HL-60 (cell line): ENCODE results near the gene WNT11.

Experiments used
- DNase-seq, 2 experiments: peaks; one replicate each; pipeline ENCODE4 v3.0.0-alpha.2; 2010 to 2020; ENCODE audit warnings: low read depth in 1 of 2, low spot score in 1 of 2
- H3K27ac ChIP-seq: fragments of 250-450 bp; sonication (Bioruptor Pico); replicated peaks from 2 replicates; pipeline ENCODE4 v1.5.1; 2020; ENCODE audit warnings: mild to moderate bottlenecking, moderate library complexity
- H3K27me3 ChIP-seq: fragments of 250-450 bp; sonication (Bioruptor Pico); 2 replicates; pipeline ENCODE4 v1.5.1; 2021; ENCODE audit warnings: mild to moderate bottlenecking, moderate library complexity; ENCODE audit not compliant: insufficient read depth, poor library complexity, severe bottlenecking
- H3K4me3 ChIP-seq: replicated peaks from 2 replicates; pipeline ENCODE4 v1.5.1; 2011; ENCODE audit warnings: mild to moderate bottlenecking, control low read depth, low read length; ENCODE audit not compliant: insufficient read depth
- GABPA ChIP-seq: IDR thresholded peaks from 2 replicates; pipeline ENCODE4 v1.6.1; 2012; ENCODE audit warnings: low read depth
- POLR2AphosphoS5 ChIP-seq: IDR thresholded peaks from 2 replicates; pipeline ENCODE4 v1.6.1; 2012; ENCODE audit warnings: low read depth
- SPI1 ChIP-seq: IDR thresholded peaks from 2 replicates; pipeline ENCODE4 v1.6.1; 2012; ENCODE audit warnings: low read depth, mild to moderate bottlenecking, borderline replicate concordance
- TF ChIP-seq, protein P1 (sequence below): IDR thresholded peaks from one replicate; pipeline ENCODE4 v1.5.1; 2011; ENCODE audit warnings: low read length, control low read depth, inconsistent platforms; ENCODE audit not compliant: insufficient read depth
- TF ChIP-seq, protein P2 (sequence below): IDR thresholded peaks from 2 replicates; pipeline ENCODE4 v1.6.1; 2012; ENCODE audit warnings: low read depth; ENCODE audit not compliant: insufficient replicate concordance

The WNT11 gene

DNA sequence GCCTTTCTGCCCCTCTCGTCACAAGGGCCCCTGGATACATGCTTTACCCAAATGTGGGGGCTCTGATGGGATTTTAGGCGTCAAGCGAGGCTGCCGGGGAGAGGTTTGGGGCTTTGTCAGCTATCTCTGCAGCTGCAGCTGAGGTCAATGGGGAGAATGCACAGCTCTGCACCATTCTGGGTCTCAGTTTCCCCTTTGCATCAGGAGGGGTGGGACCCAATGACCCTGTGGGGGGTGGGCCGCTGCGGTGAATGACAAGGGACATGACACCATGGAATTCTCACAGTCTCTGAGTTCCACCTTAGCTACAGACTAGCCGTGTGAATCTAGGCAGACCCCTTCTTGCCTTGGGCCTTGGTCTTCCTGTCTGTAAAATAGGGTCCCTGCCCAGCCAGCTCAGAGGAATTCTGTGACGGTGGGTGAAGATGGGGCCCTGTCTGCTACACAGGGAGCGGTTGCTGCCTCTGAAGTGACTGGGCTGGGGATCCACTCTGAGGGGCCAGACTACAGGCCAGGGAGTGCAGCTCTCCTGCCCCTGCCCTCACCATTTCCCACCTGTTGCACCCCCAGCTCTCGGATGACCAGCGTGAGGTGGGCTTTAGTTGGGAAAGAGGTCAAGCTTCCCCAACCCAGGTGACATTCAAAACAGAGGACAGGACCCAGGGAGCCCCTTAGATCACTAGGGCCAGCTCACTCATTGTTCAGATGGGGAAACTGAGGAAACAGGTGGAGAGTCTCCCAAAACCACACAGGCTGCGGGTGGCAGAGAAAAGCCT is 35.9 kb upstream of the WNT11 start:
- H3K27me3 ChIP-seq: no peaks in the 10 kb centered on the region
- DNase-seq: no peak

DNA sequence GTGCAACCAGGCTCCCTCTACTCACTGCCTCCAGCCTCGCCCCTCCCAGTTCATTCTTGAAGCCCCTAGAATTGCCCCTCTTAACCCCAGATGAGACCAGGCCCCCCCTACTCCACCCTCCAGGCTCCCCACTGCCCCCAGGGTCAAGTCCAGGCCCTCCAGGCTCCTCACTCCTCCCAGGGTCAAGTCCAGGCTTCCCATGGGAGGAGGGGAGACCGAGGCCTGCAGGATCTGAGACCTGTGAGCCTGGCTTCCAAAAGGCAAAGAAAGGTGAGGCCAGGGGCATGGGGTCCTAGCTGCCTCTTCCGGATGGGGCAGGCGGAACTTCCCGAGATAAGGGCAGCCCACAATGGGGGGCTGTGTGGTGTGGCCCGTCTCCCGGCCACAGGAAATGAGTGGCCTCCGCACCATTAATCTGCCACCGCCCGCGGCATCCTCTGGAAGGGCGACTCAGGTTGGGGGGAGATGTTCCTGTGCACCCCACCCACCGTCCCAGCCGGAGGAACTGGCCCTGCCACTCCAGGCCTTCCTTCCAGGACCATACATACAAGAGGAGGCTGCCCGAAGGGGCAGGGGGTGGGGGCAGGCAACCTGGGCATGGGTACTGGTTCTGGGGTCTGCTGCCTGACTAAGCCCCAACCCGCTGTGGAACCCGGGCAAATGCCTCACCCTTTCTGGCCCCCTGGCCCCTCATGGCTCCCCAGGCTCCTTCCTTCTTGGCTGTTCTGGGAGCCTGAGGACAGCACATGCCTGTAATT is 35.1 kb upstream of the WNT11 start:
- Histone ChIP-seq H3K4me3 (no peak overlapping the region), H3K27ac (no peak overlapping the region), H3K27me3 (no peaks in the 10 kb centered on the region)
- TF ChIP-seq GABPA (no peak), POLR2AphosphoS5 (no peak), SPI1 (no peak)
- TF ChIP-seq, protein P1, sequence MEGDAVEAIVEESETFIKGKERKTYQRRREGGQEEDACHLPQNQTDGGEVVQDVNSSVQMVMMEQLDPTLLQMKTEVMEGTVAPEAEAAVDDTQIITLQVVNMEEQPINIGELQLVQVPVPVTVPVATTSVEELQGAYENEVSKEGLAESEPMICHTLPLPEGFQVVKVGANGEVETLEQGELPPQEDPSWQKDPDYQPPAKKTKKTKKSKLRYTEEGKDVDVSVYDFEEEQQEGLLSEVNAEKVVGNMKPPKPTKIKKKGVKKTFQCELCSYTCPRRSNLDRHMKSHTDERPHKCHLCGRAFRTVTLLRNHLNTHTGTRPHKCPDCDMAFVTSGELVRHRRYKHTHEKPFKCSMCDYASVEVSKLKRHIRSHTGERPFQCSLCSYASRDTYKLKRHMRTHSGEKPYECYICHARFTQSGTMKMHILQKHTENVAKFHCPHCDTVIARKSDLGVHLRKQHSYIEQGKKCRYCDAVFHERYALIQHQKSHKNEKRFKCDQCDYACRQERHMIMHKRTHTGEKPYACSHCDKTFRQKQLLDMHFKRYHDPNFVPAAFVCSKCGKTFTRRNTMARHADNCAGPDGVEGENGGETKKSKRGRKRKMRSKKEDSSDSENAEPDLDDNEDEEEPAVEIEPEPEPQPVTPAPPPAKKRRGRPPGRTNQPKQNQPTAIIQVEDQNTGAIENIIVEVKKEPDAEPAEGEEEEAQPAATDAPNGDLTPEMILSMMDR: no peak
- TF ChIP-seq, protein P2, sequence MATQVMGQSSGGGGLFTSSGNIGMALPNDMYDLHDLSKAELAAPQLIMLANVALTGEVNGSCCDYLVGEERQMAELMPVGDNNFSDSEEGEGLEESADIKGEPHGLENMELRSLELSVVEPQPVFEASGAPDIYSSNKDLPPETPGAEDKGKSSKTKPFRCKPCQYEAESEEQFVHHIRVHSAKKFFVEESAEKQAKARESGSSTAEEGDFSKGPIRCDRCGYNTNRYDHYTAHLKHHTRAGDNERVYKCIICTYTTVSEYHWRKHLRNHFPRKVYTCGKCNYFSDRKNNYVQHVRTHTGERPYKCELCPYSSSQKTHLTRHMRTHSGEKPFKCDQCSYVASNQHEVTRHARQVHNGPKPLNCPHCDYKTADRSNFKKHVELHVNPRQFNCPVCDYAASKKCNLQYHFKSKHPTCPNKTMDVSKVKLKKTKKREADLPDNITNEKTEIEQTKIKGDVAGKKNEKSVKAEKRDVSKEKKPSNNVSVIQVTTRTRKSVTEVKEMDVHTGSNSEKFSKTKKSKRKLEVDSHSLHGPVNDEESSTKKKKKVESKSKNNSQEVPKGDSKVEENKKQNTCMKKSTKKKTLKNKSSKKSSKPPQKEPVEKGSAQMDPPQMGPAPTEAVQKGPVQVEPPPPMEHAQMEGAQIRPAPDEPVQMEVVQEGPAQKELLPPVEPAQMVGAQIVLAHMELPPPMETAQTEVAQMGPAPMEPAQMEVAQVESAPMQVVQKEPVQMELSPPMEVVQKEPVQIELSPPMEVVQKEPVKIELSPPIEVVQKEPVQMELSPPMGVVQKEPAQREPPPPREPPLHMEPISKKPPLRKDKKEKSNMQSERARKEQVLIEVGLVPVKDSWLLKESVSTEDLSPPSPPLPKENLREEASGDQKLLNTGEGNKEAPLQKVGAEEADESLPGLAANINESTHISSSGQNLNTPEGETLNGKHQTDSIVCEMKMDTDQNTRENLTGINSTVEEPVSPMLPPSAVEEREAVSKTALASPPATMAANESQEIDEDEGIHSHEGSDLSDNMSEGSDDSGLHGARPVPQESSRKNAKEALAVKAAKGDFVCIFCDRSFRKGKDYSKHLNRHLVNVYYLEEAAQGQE: no peak
- DNase-seq: no peak

More for the DNA sequence above, 35.9 kb upstream of the WNT11 start:
- TF ChIP-seq SPI1 (no peak), POLR2AphosphoS5 (no peak), GABPA (no peak)
- TF ChIP-seq, protein P1: no peak
- TF ChIP-seq, protein P2: no peak
- no peak overlapping the region for H3K27ac ChIP-seq
- H3K4me3 ChIP-seq: no peak overlapping the region

DNA sequence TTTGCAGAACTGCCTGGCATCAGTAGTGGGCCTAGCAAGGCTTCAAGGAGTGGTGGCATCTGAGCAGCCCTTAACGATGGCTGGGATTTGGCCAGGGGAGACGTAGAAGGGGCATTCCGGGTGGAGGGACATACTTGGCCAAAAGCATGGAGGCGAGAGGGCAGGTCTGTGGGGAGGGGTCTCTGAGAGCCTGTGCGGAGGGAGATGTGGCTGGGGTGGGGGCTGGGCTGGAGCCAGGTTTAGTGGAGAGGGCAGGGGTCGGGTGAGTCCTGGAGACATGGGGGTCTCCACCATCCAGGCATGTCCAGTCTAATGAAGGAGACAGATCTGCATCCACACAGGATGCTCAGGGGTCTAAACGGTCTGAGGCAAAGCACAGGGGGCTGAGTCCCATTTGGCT is 34.4 kb upstream of the WNT11 start:
- TF ChIP-seq GABPA: no peak
- no peak for TF ChIP-seq SPI1
- TF ChIP-seq, protein P2: no peak
- TF ChIP-seq, protein P1: no peak
- no peak for TF ChIP-seq POLR2AphosphoS5
- Histone ChIP-seq H3K27ac (no peak overlapping the region), H3K27me3 (no peaks in the 10 kb centered on the region), H3K4me3 (no peak overlapping the region)
- no peak for DNase-seq
